GM10266 (cell line): ENCODE results near the gene ANKRD13D.

Source experiments
- DNase-seq: peaks from one replicate; pipeline ENCODE4 v3.0.0; 2012; ENCODE audit errors: extremely low spot score
- CTCF ChIP-seq: IDR thresholded peaks from 2 replicates; pipeline ENCODE4 v1.5.1; 2012; ENCODE audit warnings: mild to moderate bottlenecking, low read depth; ENCODE audit not compliant: control insufficient read depth, insufficient read depth; ENCODE audit errors: missing control alignments

Gene ANKRD13D

GRCh38 chr11:67271541-67272284 is 17.4 kb upstream of the ANKRD13D start:
- TF ChIP-seq CTCF: no peak
- DNase-seq: no peak

- no peak for TF ChIP-seq CTCF
- no peak for DNase-seq
Observed at GRCh38 chr11:67272327-67273259, 16.5 kb upstream of the ANKRD13D start.

GRCh38 chr11:67273260-67273990 is 15.7 kb upstream of the ANKRD13D start:
- TF ChIP-seq CTCF: no peak

GRCh38 chr11:67274768-67275605 is 14.1 kb upstream of the ANKRD13D start:
- TF ChIP-seq CTCF: no peak
- no peak for DNase-seq

More at GRCh38 chr11:67273260-67273990, 15.7 kb upstream of the ANKRD13D start:
- no peak for DNase-seq

GRCh38 chr11:67275606-67276409 is 13.3 kb upstream of the ANKRD13D start:
- DNase-seq: no peak
- TF ChIP-seq CTCF: no peak

- DNase-seq: no peak
- TF ChIP-seq CTCF: peak; percentile 60
Observed at GRCh38 chr11:67276781-67277230, 12.3 kb upstream of the ANKRD13D start.
